ENCODE measurements around the gene JMJD4. TPM values are rescaled to one million over a fixed set of nuclear protein-coding genes. Genes with fewer than 3 reads are reported as not detected.

JMJD4 gene
- total and polyA plus RNA-seq, 2 of the 4 experiments (the other 2 are of a cell fraction) = 24.6 to 28.5 TPM

- ChIA-PET CTCF (no interaction called here), POLR2A (ENCODE audit: unreplicated experiment) (no interaction called here)
- Histone ChIP-seq H3K14ac (replicated peaks; ENCODE audit: low read depth, low read length) (no peak overlapping the region), H4K5ac (ENCODE audit: low read depth, low read length) (no peak overlapping the region), H2AK9ac (replicated peaks; ENCODE audit: low read depth, low read length, poor library complexity) (no peak overlapping the region), H3K9me1 (ENCODE audit: insufficient read depth, low read length) (peaks cover 4% of the 10 kb centered on the region; the same call in 1 of the 2 replicates), H3K23ac (ENCODE audit: low read depth, low read length) (no peak overlapping the region), H2BK15ac (ENCODE audit: low read depth, low read length) (no peak overlapping the region), H3K79me1 (ENCODE audit: low read depth in 1 of 2, low read length in 2 of 2) (peaks cover 35 to 80% of the 10 kb centered on the region in 2 experiments), H3K27ac (ENCODE audit: insufficient read depth, low read length) (no peak overlapping the region), H3K27me3 (ENCODE audit: control insufficient read depth, insufficient read depth, low read length) (no peaks in the 10 kb centered on the region), H2BK5ac (ENCODE audit: low read depth, low read length, poor library complexity, severe bottlenecking) (no peak overlapping the region), H3K4me1 (ENCODE audit: control insufficient read depth, insufficient read depth, low read length) (peaks cover 2% of the 10 kb centered on the region; the same call in 1 of the 2 replicates), H3K36me3 (ENCODE audit: control insufficient read depth, insufficient read depth, low read length) (peaks cover 27% of the 10 kb centered on the region), H4K20me1 (ENCODE audit: insufficient read depth, low read length) (peaks cover 59% of the 10 kb centered on the region), H3K4me3 (ENCODE audit: insufficient read depth, low read depth, low read length) (no peak overlapping the region), H3K9me3 (ENCODE audit: control insufficient read depth, insufficient read depth, low read length) (no peaks in the 10 kb centered on the region), H3K56ac (ENCODE audit: extremely low read depth, insufficient read depth, low read length) (no peak overlapping the region), H2AFZ (replicated peaks; ENCODE audit: low read length, poor library complexity) (no peak overlapping the region), H2BK120ac (ENCODE audit: low read depth, low read length) (no peak overlapping the region), H3K4ac (ENCODE audit: low read depth, low read length) (no peak overlapping the region), H4K8ac (ENCODE audit: low read depth in 2 of 2, low read length in 2 of 2) (no peak overlapping the region), H3K4me2 (ENCODE audit: low read depth, low read length) (no peak overlapping the region), H3K18ac (ENCODE audit: low read depth, low read length) (no peak overlapping the region), H3K9ac (ENCODE audit: low read depth, low read length) (no peak overlapping the region), H2AK5ac (ENCODE audit: low read depth, low read length) (no peak overlapping the region), H4K91ac (ENCODE audit: insufficient read depth, low read depth, low read length) (no peak overlapping the region), H2BK20ac (ENCODE audit: low read depth, low read length) (no peak overlapping the region)
- WGBS, 2 experiments (ENCODE audit: extremely low coverage in 2 of 2, insufficient read length in 1 of 2) = 89% methylated on average over 3 of the region's 6 CpGs; no CpG with 5 or more reads in 1 of the 2 experiments
- no peak for ATAC-seq (ENCODE audit: low read depth)
- no TSS peak for BruUV-seq (replicated peaks)
- dilution Hi-C loops (cut with HindIII; ENCODE audit: low sequenced_read_pairs, unreplicated experiment) (no loop called here), intact Hi-C loops (cut with micrococcal nuclease) (no loop called here), in situ Hi-C loops (cut with MboI; ENCODE audit: low sequenced_read_pairs) (no loop called here)
- no peak for DNase-seq
- no peak for TF ChIP-seq FOS (IDR thresholded peaks at IDR 0.05; ENCODE audit: low read depth, low read length)
- no peak for TF ChIP-seq BHLHE40 (IDR thresholded peaks at IDR 0.05; ENCODE audit: low read depth, low read length)
- no peak for TF ChIP-seq MAFK (IDR thresholded peaks at IDR 0.05; ENCODE audit: low read depth, low read length)
- TF ChIP-seq RCOR1 (IDR thresholded peaks at IDR 0.05; ENCODE audit: insufficient replicate concordance, low read length) = no peak
- no peak for TF ChIP-seq NFE2L2 (IDR thresholded peaks at IDR 0.05; ENCODE audit: low read depth, low read length)
- TF ChIP-seq CEBPB (IDR thresholded peaks at IDR 0.05; ENCODE audit: low read depth, low read length) = no peak
- TF ChIP-seq RAD21 (IDR thresholded peaks at IDR 0.05; ENCODE audit: low read length) = no peak
- TF ChIP-seq ELK1 (IDR thresholded peaks at IDR 0.05; ENCODE audit: borderline replicate concordance, low read depth, low read length) = no peak
- TF ChIP-seq RFX5 (IDR thresholded peaks at IDR 0.05; ENCODE audit: low read depth, low read length) = no peak
- no peak for TF ChIP-seq MAZ (IDR thresholded peaks at IDR 0.05; ENCODE audit: borderline replicate concordance, low read depth, low read length)
- no peak for TF ChIP-seq CHD1 (IDR thresholded peaks at IDR 0.05; ENCODE audit: low read depth, low read length)
- TF ChIP-seq CTCF (conservative IDR thresholded peaks at IDR 0.05; ENCODE audit: low read depth, low read length) = no peak
- TF ChIP-seq USF2 (IDR thresholded peaks at IDR 0.05; ENCODE audit: low read depth, low read length) = no peak
Observed at GRCh38 chr1:227746676-227747075, 11.6 kb upstream of the JMJD4 start.
